Measurements from ENCODE around the gene PBLD.

DNA sequence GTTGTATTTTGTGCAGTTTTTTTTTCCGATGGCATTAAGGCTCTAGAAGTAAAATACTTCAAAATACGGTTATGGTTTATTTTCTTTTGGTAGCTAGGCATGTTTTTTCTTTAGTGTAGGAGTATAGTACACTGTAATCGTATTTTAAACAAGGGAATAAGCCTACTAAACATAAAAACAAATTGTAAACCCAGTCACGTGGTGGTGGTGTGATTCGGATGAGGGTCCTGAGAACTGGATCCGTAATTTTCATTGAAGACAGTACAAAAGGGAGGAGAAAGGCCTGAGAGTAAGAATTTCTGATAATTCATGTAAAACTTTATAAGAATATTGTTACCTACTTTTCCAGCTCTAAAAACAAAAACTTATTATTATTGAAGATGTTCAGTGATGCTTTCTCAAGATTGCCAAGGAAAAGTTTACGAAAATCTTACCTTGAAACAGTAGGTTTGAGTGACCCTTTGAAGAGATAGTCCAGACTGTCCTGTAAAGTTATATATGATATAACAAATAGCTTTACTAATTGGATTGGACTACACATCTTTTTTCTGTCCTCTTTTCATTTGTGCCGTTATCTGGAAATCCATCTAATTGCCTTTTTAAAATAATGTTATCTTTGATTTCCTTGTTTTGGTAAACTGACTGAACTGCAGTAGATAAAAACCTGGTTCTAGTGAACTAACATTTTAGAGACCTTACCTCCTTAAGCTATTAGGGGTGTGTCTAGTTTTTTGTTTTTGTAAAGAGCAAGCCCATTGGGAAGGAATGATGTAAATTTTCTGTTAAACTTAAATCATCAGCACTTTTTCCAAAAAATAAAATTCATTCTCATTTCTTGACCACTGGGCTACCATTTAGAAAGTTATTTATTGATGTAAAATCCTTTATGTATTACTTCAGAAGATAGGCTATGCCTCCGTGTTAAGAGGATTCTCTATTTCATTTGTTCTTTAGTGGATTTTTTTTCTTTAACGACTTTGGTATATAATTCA is 1.0 kb upstream of the PBLD start:
- TF ChIP-seq CTCF (conservative IDR thresholded peaks at IDR 0.05; ENCODE audit: low read depth, low read length) (no peak), EZH2 (IDR thresholded peaks at IDR 0.05; ENCODE audit: borderline replicate concordance, low read depth, low read length, poor library complexity, severe bottlenecking) (no peak)

Measured in A673 (cell line).